Colonic mucosa (tissue), 4 donors: ENCODE data around the gene KRTCAP3. TPM values are rescaled to one million over a fixed set of nuclear protein-coding genes. Genes with fewer than 3 reads are reported as not detected.

Source experiments
- DNase-seq: peaks from one replicate; pipeline ENCODE4 v3.0.0-alpha.2; 2020
- H3K27ac ChIP-seq: fragments of 200-600 bp; one replicate; pipeline ENCODE4 v1.8.0; 2021
- H3K27me3 ChIP-seq: fragments of 200-600 bp; one replicate; pipeline ENCODE4 v1.8.0; 2021
- H3K36me3 ChIP-seq: fragments of 200-600 bp; one replicate; pipeline ENCODE4 v1.8.0; 2021
- H3K4me1 ChIP-seq: fragments of 200-600 bp; one replicate; pipeline ENCODE4 v1.8.0; 2021; ENCODE audit warnings: mild to moderate bottlenecking
- H3K4me3 ChIP-seq: fragments of 200-600 bp; one replicate; pipeline ENCODE4 v1.8.0; 2021
- H3K9ac ChIP-seq, 2 donors: one replicate each; pipeline ENCODE4 v1.7.0; 2013; ENCODE audit warnings: control low read depth in 2 of 2, low read depth in 2 of 2, low read length in 2 of 2
- H3K9me3 ChIP-seq: fragments of 200-600 bp; one replicate; pipeline ENCODE4 v1.8.0; 2021
- CTCF ChIP-seq: fragments of 200-600 bp; IDR thresholded peaks from one replicate; pipeline ENCODE4 v1.8.0; 2022; ENCODE audit warnings: antibody characterized with exemption, mild to moderate bottlenecking
- intact Hi-C: fragments of 100-400 bp; cut with DNase I; formaldehyde crosslinking; loops from one replicate; pipeline ENCODE4 v1.14.1; 2022
- total RNA-seq, 2 donors: library from RNA; stranded (reverse); fragmentation: NEBNext Ultra II Directional in 1 of 2; extraction: Animal tissue kit (Norgen Biotek cat#: 25700) in 1 of 2; gene quantifications; one replicate each; pipeline ENCODE4 v1.2.1, GENCODE V29; 2021
- donor health status: healthy.
- donor health status: DM: no; HTN: no; CAD: no.
- donor health status: DM: no; HTN: no; CAD: no.

Gene KRTCAP3
- total RNA-seq, 2 donors from 2014 or later: 91.8 to 147 TPM

GRCh38 chr2:27489498-27490397 is 47.6 kb downstream of the KRTCAP3 start, which contains the start of gene IFT172:
IFT172 (minus strand) TSS chr2:27489743; CDS start chr2:27489653, 90 bp downstream.
- DNase-seq: peak; percentile 100
- H3K27ac ChIP-seq: no peak within 1 kb of the TSS
- TF ChIP-seq CTCF: no peak
- no peaks in the 10 kb centered on the region for H3K9me3 ChIP-seq
- intact Hi-C loops: no loop called here
- no peaks in the 10 kb centered on the region for H3K4me1 ChIP-seq
- no peaks in the 10 kb centered on the region for H3K36me3 ChIP-seq
- peak within 1 kb of the TSS; percentile 37 for H3K4me3 ChIP-seq
- H3K9ac ChIP-seq: peak within 1 kb of the TSS; percentile 71 to 84
- H3K27me3 ChIP-seq: peaks cover 3% of the 10 kb centered on the region

GRCh38 chr2:27492557-27492956 is 50.4 kb downstream of the KRTCAP3 start:
- no peak for TF ChIP-seq CTCF
- Histone ChIP-seq H3K4me3 (no peak overlapping the region), H3K9me3 (no peaks in the 10 kb centered on the region), H3K9ac (no peak overlapping the region), H3K4me1 (no peaks in the 10 kb centered on the region), H3K36me3 (no peaks in the 10 kb centered on the region), H3K27me3 (peaks cover 8% of the 10 kb centered on the region), H3K27ac (no peak overlapping the region)
- intact Hi-C loops: no loop called here
- no peak for DNase-seq

GRCh38 chr2:27493948-27494283 is 51.7 kb downstream of the KRTCAP3 start:
- Histone ChIP-seq H3K27ac (no peak overlapping the region), H3K27me3 (peaks cover 8% of the 10 kb centered on the region), H3K9ac (no peak overlapping the region), H3K4me3 (no peak overlapping the region), H3K4me1 (no peaks in the 10 kb centered on the region), H3K9me3 (no peaks in the 10 kb centered on the region), H3K36me3 (no peaks in the 10 kb centered on the region)
- DNase-seq: no peak
- no peak for TF ChIP-seq CTCF
- intact Hi-C loops: no loop called here

Other genes with a start within 250 kb of the KRTCAP3 start
- gene ATRAID, start 230.3 kb upstream of the KRTCAP3 start, total RNA-seq: 10 to 100 TPM; 80.7 to 83.4 TPM
- gene SLC5A6, start 230.1 kb upstream of the KRTCAP3 start, total RNA-seq: 10 to 100 TPM; 19.4 to 57.5 TPM
- 10 to 100 TPM; 11.1 to 49.1 TPM for gene CAD, start 225.0 kb upstream of the KRTCAP3 start, total RNA-seq
- gene SLC30A3, start 179.3 kb upstream of the KRTCAP3 start, total RNA-seq: not detected
- gene DNAJC5G, start 166.9 kb upstream of the KRTCAP3 start, total RNA-seq: not detected
- gene TRIM54, start 160.0 kb upstream of the KRTCAP3 start, total RNA-seq: under 1 TPM in 1 of 2 donors, not detected in 1; 0.24 TPM
- 1 to 10 TPM in 1 of 2 donors, under 1 TPM in 1; 0.74 to 1.0 TPM for gene UCN, start 133.9 kb upstream of the KRTCAP3 start, total RNA-seq
- 10 to 100 TPM; 35.0 to 58.3 TPM for gene MPV17, start 119.3 kb upstream of the KRTCAP3 start, total RNA-seq
- 10 to 100 TPM; 48.4 to 60.0 TPM for gene GTF3C2, start 85.6 kb upstream of the KRTCAP3 start, total RNA-seq
- 10 to 100 TPM; 34.5 to 35.4 TPM for gene EIF2B4, start 72.0 kb upstream of the KRTCAP3 start, total RNA-seq
- gene SNX17, start 71.8 kb upstream of the KRTCAP3 start, total RNA-seq: 10 to 100 TPM; 77.1 to 99.6 TPM
- gene ZNF513, start 61.6 kb upstream of the KRTCAP3 start, total RNA-seq: 10 to 100 TPM; 21.7 to 24.5 TPM
- 100 to 1,000 TPM in 1 of 2 donors, 10 to 100 TPM in 1; 63.0 to 119 TPM for gene PPM1G, start 32.8 kb upstream of the KRTCAP3 start, total RNA-seq
- gene NRBP1, start 13.8 kb upstream of the KRTCAP3 start, total RNA-seq: 10 to 100 TPM; 69.6 to 87.7 TPM
- 10 to 100 TPM; 34.7 to 52.6 TPM for gene IFT172, start 47.4 kb downstream of the KRTCAP3 start, total RNA-seq
- 1 to 10 TPM in 1 of 2 donors, under 1 TPM in 1; 0.64 to 1.1 TPM for gene FNDC4, start 52.8 kb downstream of the KRTCAP3 start, total RNA-seq
- gene GCKR, start 54.5 kb downstream of the KRTCAP3 start, total RNA-seq: under 1 TPM; 0.22 to 0.40 TPM
- 10 to 100 TPM; 13.8 to 14.6 TPM for gene ZNF512, start 140.7 kb downstream of the KRTCAP3 start, total RNA-seq
- 1 to 10 TPM; 2.8 to 2.9 TPM for gene CCDC121, start 186.6 kb downstream of the KRTCAP3 start, total RNA-seq
- 10 to 100 TPM; 23.4 to 27.6 TPM for gene GPN1, start 186.7 kb downstream of the KRTCAP3 start, total RNA-seq
- gene SUPT7L, start 221.2 kb downstream of the KRTCAP3 start, total RNA-seq: 10 to 100 TPM; 20.8 to 23.9 TPM
- gene SLC4A1AP, start 221.5 kb downstream of the KRTCAP3 start, total RNA-seq: 10 to 100 TPM; 16.1 to 17.1 TPM